Lower leg skin (tissue), 4 donors: ENCODE results near the gene EGFL7. TPM values are rescaled to one million over a fixed set of nuclear protein-coding genes. Genes with fewer than 3 reads are reported as not detected.

Source experiments
- DNase-seq, 2 donors: peaks; one replicate each; pipeline ENCODE4 v3.0.0-alpha.2; 2019; ENCODE audit warnings: low spot score in 2 of 2
- H3K4me3 ChIP-seq: fragments of 200-600 bp; sonication (generic); 2 replicates; pipeline ENCODE4 v1.5.1; 2017; ENCODE audit warnings: mild to moderate bottlenecking, low read depth; ENCODE audit not compliant: poor library complexity, severe bottlenecking
- CTCF ChIP-seq, 3 donors: fragments of 450-650 bp; IDR thresholded peaks; one replicate each; pipeline ENCODE4 v1.5.1; 2016; ENCODE audit warnings: antibody characterized with exemption in 3 of 3, mild to moderate bottlenecking in 3 of 3, moderate library complexity in 2 of 3
- POLR2A ChIP-seq, 2 donors: fragments of 450-650 bp; IDR thresholded peaks; one replicate each; pipeline ENCODE4 v1.6.1; 2016 to 2017; ENCODE audit warnings: antibody characterized with exemption in 2 of 2, mild to moderate bottlenecking in 1 of 2, moderate library complexity in 1 of 2
- WGBS, 2 donors: methylation state at CpG; one replicate each; pipeline ENCODE4 v1.1.5; 2018; 5-methylcytosine and 5-hydroxymethylcytosine counted together
- intact Hi-C: fragments of 100-400 bp; cut with DNase I; formaldehyde crosslinking; loops from one replicate; pipeline ENCODE4 v1.15.0; 2023; ENCODE audit warnings: low total_unique reads
- total RNA-seq, 4 donors: library from RNA; depleted of rRNA; stranded (reverse); fragments of >200 nt; gene quantifications; one replicate each; pipeline ENCODE4 v1.1.0, GENCODE V29; 2016

EGFL7 gene
- total RNA-seq, 4 donors from 2014 or later, result 27.8 to 62.2 (median 46.2) TPM

DNA sequence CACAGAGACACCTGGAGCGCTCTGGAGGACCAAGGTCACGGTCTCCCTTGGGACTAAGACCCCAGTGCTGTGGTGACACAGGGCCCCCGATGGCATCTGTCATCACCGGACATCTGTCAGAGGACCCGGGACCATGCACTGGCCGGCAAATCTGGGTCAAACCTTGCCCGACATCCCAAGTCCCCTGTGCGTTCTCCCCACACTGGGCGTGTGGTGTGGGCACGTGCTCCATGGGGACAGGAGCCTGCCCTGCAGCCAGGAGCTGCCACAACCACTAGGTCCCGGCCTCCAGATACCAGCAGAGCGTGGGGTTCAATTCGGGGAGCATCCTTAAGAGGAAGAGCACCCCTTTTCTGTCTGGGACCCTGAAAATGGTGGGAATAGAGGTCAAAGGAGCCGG lies 21.0 kb downstream of the EGFL7 start:
- TF ChIP-seq POLR2A (IDR thresholded peaks at IDR 0.05) (no peak), CTCF (IDR thresholded peaks at IDR 0.05) (no peak)
- no peak for DNase-seq
- no peak overlapping the region for H3K4me3 ChIP-seq
- intact Hi-C loops, result no loop called here
- 96 to 100% methylated on average over 5 to 14 of the region's 14 CpGs for WGBS, 2 donors

- intact Hi-C loops, result no loop called here
- 85 to 88% methylated on average over 12 to 13 of the region's 15 CpGs for WGBS, 2 donors
- no peak for DNase-seq
- TF ChIP-seq CTCF (IDR thresholded peaks at IDR 0.05), result no peak
- TF ChIP-seq POLR2A (IDR thresholded peaks at IDR 0.05), result no peak
- H3K4me3 ChIP-seq, result no peak overlapping the region
These were observed 21.6 kb downstream of the EGFL7 start for GRCh38 chr9:136684339-136684738.

DNA sequence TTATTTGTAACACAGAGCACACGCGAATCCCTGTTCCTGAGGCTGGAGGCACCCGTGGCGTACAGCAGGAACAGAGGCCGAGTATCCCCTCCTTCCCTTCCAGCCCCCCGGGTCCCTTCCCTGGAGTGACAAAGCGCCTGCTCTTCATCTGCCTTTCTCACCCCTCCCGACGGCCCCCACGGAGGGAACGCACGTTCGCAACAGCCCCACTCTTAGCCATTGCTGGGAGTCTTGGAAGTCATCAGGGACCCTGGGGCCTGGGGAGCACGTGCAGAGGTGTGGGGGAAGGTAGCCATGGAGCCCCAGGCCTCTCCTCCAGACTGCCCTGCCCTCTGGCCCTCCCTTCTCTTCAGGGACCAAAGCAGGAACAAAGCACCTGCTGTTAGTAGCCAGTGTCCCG lies 22.1 kb downstream of the EGFL7 start:
- no peak overlapping the region for H3K4me3 ChIP-seq
- TF ChIP-seq POLR2A (IDR thresholded peaks at IDR 0.05), result no peak
- TF ChIP-seq CTCF (IDR thresholded peaks at IDR 0.05), result no peak
- WGBS, 2 donors, result 85 to 91% methylated on average over 14 to 15 of the region's 15 CpGs
- intact Hi-C loops, result no loop called here
- DNase-seq, result no peak

- intact Hi-C loops, result no loop called here
- DNase-seq, result no peak
- 84 to 86% methylated on average over 5 to 7 of the region's 7 CpGs for WGBS, 2 donors
- no peak overlapping the region for H3K4me3 ChIP-seq
- no peak for TF ChIP-seq CTCF (IDR thresholded peaks at IDR 0.05)
- no peak for TF ChIP-seq POLR2A (IDR thresholded peaks at IDR 0.05)
These were observed 22.5 kb downstream of the EGFL7 start for GRCh38 chr9:136685216-136685615.

- TF ChIP-seq POLR2A (IDR thresholded peaks at IDR 0.05) (no peak), CTCF (IDR thresholded peaks at IDR 0.05) (no peak)
- peak overlapping the region; percentile 56 for H3K4me3 ChIP-seq
- 20 to 52% methylated on average over 12 to 18 of the region's 19 CpGs for WGBS, 2 donors
- intact Hi-C loops, result no loop called here
- DNase-seq, result no peak
These were observed 23.2 kb downstream of the EGFL7 start for GRCh38 chr9:136685790-136686533.

GRCh38 chr9:136686534-136686793 lies 23.7 kb downstream of the EGFL7 start:
- intact Hi-C loops, result no loop called here
- TF ChIP-seq CTCF (IDR thresholded peaks at IDR 0.05) (no peak), POLR2A (IDR thresholded peaks at IDR 0.05) (no peak)
- 0 to 2% methylated on average over 9 to 20 of the region's 20 CpGs for WGBS, 2 donors

More at GRCh38 chr9:136686534-136686793, 23.7 kb downstream of the EGFL7 start:
- DNase-seq, result no peak
- peak overlapping the region; percentile 56 for H3K4me3 ChIP-seq
